ENCODE results near the gene NECAB2.

GRCh38 chr16:83980794-83981193, 12.8 kb downstream of the NECAB2 start:
- TF ChIP-seq REST (IDR thresholded peaks at IDR 0.05; ENCODE audit: insufficient replicate concordance, low read depth) (no peak), CTCF (IDR thresholded peaks at IDR 0.05; ENCODE audit: insufficient read depth, low read length) (no peak), POLR2AphosphoS5 (IDR thresholded peaks at IDR 0.05; ENCODE audit: low read depth) (no peak), GABPA (IDR thresholded peaks at IDR 0.05; ENCODE audit: low read depth) (no peak), SPI1 (IDR thresholded peaks at IDR 0.05; ENCODE audit: borderline replicate concordance, low read depth) (no peak)
